A549 treated with CORT108297 at 1 μM for 4 hours (cell line): Measurements from ENCODE around the gene MEIS1. TPM values are rescaled to one million over a fixed set of nuclear protein-coding genes. Genes with fewer than 3 reads are reported as not detected.

Experiments
- total RNA-seq: library from RNA; stranded (reverse); fragments of 200-300 nt; extraction: Qiagen RNA extraction; gene quantifications from 5 replicates; pipeline ENCODE4 v1.2.3, GENCODE V29; 2022

The MEIS1 gene
- total RNA-seq: 1.5 to 1.9 TPM (median 1.8 TPM) in 5 replicates

GRCh38 chr2:66434679-66435548 lies at the start of gene MEIS1:
Gene MEIS1 (plus strand): TSS chr2:66435125. CDS start chr2:66435857, 732 bp downstream.

